PC-3 (cell line): Measurements from ENCODE around the gene CD81. TPM values are rescaled to one million over a fixed set of nuclear protein-coding genes. Genes with fewer than 3 reads are reported as not detected.
A peak's percentile ranks its signal among the peaks of the same experiment; 100 is the strongest.

Source experiments
- ATAC-seq: fragments of 200-7000 bp; cut with Tn5 transposase; 2 replicates; pipeline ENCODE4 v1.9.1; 2020; ENCODE audit warnings: mild to moderate bottlenecking, moderate library complexity
- BruUV-seq: library from RNA; stranded (reverse); fragments of 400-500 nt; replicated peaks from 2 replicates; lab custom pipeline; 2021; lab: Mats Ljungman, UMichigan
- CTCF ChIA-PET: fragments of 300-600 bp; sonication (Branson Sonifier 250); formaldehyde crosslinking; loops from one replicate; lab custom pipeline; 2022; ENCODE audit warnings: antibody characterized with exemption; lab: Charles Lee
- POLR2A ChIA-PET: fragments of 300-600 bp; sonication (Branson Sonifier 250); formaldehyde crosslinking; loops from one replicate; lab custom pipeline; 2022; ENCODE audit warnings: antibody characterized with exemption; ENCODE audit not compliant: unreplicated experiment; lab: Charles Lee
- DNase-seq: peaks from one replicate; pipeline ENCODE4 v3.0.0-alpha.2; 2015
- H2AFZ ChIP-seq: fragments of 300-600 bp; sonication (generic); 2 replicates; pipeline ENCODE4 v1.6.0; 2016; ENCODE audit warnings: antibody characterized with exemption, low read length
- H3F3A ChIP-seq: fragments of 300-600 bp; sonication (generic); one replicate; pipeline ENCODE4 v1.6.0; 2017; ENCODE audit warnings: antibody characterized with exemption, low read length, control low read depth, mild to moderate bottlenecking; ENCODE audit not compliant: unreplicated experiment
- H3K27ac ChIP-seq: fragments of 300-600 bp; sonication (generic); 2 replicates; pipeline ENCODE4 v1.5.1; 2016; ENCODE audit warnings: mild to moderate bottlenecking, low read length
- H3K27me3 ChIP-seq: fragments of 300-600 bp; sonication (generic); 2 replicates; pipeline ENCODE4 v1.6.1; 2016; ENCODE audit warnings: low read length, mixed read lengths
- H3K36me3 ChIP-seq: fragments of 300-600 bp; sonication (generic); 2 replicates; pipeline ENCODE4 v1.6.1; 2016; ENCODE audit warnings: low read depth, mixed run types, low read length, mixed read lengths
- H3K4me1 ChIP-seq: fragments of 300-600 bp; sonication (generic); 2 replicates; pipeline ENCODE4 v1.5.1; 2016; ENCODE audit warnings: low read length; ENCODE audit not compliant: insufficient read depth
- H3K4me2 ChIP-seq: fragments of 300-600 bp; sonication (generic); 2 replicates; pipeline ENCODE4 v1.6.0; 2016; ENCODE audit warnings: low read length
- H3K4me3 ChIP-seq: fragments of 300-600 bp; sonication (generic); 2 replicates; pipeline ENCODE4 v1.5.1; 2016; ENCODE audit warnings: mild to moderate bottlenecking, low read length, mixed read lengths
- H3K79me2 ChIP-seq: fragments of 300-600 bp; sonication (generic); 2 replicates; pipeline ENCODE4 v1.6.1; 2017; ENCODE audit warnings: low read length, mixed read lengths
- H3K9ac ChIP-seq: fragments of 300-600 bp; sonication (generic); 2 replicates; pipeline ENCODE4 v1.6.0; 2016; ENCODE audit warnings: mild to moderate bottlenecking, low read length
- H3K9me2 ChIP-seq: fragments of 300-600 bp; sonication (generic); replicated peaks from 2 replicates; pipeline ENCODE4 v1.6.1; 2016; ENCODE audit warnings: mixed run types, low read length, mixed read lengths
- H3K9me3 ChIP-seq: fragments of 300-600 bp; sonication (generic); 2 replicates; pipeline ENCODE4 v1.6.1; 2016; ENCODE audit warnings: low read length, mixed read lengths
- H4K20me1 ChIP-seq: fragments of 300-600 bp; sonication (generic); 2 replicates; pipeline ENCODE4 v1.6.1; 2016; ENCODE audit warnings: low read length, mixed read lengths
- EZH2 ChIP-seq: fragments of 300-600 bp; sonication (generic); IDR thresholded peaks from one replicate; pipeline ENCODE4 v1.6.1; 2017; ENCODE audit warnings: antibody characterized with exemption, mild to moderate bottlenecking, low read length; ENCODE audit not compliant: unreplicated experiment
- EZH2phosphoT487 ChIP-seq: fragments of 300-600 bp; sonication (generic); IDR thresholded peaks from 2 replicates; pipeline ENCODE4 v1.6.1; 2018; ENCODE audit warnings: mild to moderate bottlenecking, antibody characterized with exemption, low read length, borderline replicate concordance
- intact Hi-C: fragments of 100-400 bp; cut with micrococcal nuclease; formaldehyde crosslinking; loops from 2 replicates; pipeline ENCODE4 v1.9.0; 2023
- total RNA-seq: library from RNA; depleted of rRNA; stranded (reverse); fragments of >200 nt; gene quantifications from 2 replicates; pipeline ENCODE4 v1.2.3, GENCODE V29; 2014
- TF ChIP-seq, protein P1 (sequence below): fragments of 300-600 bp; sonication (generic); conservative IDR thresholded peaks from 2 replicates; pipeline ENCODE4 v1.5.1; 2017; ENCODE audit warnings: antibody characterized with exemption, low read depth, mild to moderate bottlenecking, low read length

CD81 gene
- total RNA-seq, 1 experiment from 2014 or later: 134 TPM

DNA sequence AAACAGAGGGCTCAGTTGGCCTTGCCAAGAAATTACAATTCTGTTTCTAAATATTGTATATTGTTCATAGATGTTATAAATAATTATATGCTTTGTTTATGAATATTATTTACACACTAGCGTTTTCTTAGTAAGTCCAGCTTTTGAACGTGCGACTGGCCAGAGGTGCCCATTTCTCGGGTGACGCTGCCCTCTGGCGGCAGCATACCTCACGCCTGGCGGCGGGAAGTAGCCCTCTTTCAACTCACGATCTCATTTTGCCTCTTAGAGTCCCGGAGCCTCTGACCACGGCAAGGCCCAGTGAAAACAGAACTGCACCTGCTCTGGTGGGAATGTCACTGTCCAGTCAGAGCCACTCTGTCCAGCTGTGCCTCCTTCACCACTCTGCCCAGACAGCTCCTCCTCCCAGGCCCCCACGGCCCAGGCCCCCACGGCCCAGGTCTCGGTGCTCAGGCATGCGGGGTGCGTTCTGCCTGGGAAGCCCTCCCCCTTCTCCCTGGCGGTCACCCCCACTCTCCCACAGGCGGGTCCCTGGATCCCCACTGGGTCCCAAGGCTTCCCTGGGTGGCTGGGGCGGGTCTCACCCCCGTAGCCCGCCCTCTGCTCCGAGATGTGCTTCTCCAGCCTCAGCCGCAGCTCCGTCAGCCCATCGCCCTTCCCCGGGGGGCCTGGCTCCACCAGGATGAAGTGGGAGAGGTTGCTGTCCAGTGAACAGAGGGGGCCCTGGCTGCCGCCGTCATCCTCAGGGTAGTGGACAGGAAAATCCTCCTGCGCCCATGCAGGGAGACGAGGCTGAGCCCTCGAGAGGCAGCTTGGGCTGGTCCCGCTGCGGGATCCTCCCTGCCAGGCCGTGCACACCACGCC lies 42.8 kb downstream of the CD81 start:
- Histone ChIP-seq H2AFZ (peak overlapping the region; percentile 62), H3K9me3 (no peaks in the 10 kb centered on the region), H3K79me2 (no peaks in the 10 kb centered on the region), H3K9ac (no peak overlapping the region), H3F3A (no peaks in the 10 kb centered on the region), H3K4me3 (peak overlapping the region; percentile 13; the same call in 1 of the 2 replicates), H3K4me1 (0 out of 2 replicates have a peak, but pooled peaks cover 3% of the 10 kb centered on the region), H4K20me1 (no peaks in the 10 kb centered on the region), H3K4me2 (peak overlapping the region; percentile 58), H3K27me3 (no peaks in the 10 kb centered on the region), H3K36me3 (no peaks in the 10 kb centered on the region), H3K9me2 (no peaks in the 10 kb centered on the region), H3K27ac (no peak overlapping the region)
- intact Hi-C loops: loop anchor here (1.0 to 10.0 kb wide), 2 partner anchors 20 to 465 kb away; partner anchors contain the start of genes CDKN1C and TSSC4
- POLR2A ChIA-PET: interaction anchor here (0.6 kb wide), 1 partner anchor 572 kb away, joined by 5 read pairs; the partner anchor contains the start of gene NAP1L4
- BruUV-seq: TSS peak; percentile 24
- TF ChIP-seq, protein P1, sequence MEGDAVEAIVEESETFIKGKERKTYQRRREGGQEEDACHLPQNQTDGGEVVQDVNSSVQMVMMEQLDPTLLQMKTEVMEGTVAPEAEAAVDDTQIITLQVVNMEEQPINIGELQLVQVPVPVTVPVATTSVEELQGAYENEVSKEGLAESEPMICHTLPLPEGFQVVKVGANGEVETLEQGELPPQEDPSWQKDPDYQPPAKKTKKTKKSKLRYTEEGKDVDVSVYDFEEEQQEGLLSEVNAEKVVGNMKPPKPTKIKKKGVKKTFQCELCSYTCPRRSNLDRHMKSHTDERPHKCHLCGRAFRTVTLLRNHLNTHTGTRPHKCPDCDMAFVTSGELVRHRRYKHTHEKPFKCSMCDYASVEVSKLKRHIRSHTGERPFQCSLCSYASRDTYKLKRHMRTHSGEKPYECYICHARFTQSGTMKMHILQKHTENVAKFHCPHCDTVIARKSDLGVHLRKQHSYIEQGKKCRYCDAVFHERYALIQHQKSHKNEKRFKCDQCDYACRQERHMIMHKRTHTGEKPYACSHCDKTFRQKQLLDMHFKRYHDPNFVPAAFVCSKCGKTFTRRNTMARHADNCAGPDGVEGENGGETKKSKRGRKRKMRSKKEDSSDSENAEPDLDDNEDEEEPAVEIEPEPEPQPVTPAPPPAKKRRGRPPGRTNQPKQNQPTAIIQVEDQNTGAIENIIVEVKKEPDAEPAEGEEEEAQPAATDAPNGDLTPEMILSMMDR: peak; percentile 83
- TF ChIP-seq EZH2phosphoT487: no peak
- DNase-seq (peak; percentile 83), ATAC-seq (peak; percentile 67)
- CTCF ChIA-PET: interaction anchor here (0.6 to 2.4 kb wide), 7 partner anchors 19 to 143 kb away, joined by 3 to 44 read pairs (median 4); partner anchors contain the start of gene TSSC4

DNA sequence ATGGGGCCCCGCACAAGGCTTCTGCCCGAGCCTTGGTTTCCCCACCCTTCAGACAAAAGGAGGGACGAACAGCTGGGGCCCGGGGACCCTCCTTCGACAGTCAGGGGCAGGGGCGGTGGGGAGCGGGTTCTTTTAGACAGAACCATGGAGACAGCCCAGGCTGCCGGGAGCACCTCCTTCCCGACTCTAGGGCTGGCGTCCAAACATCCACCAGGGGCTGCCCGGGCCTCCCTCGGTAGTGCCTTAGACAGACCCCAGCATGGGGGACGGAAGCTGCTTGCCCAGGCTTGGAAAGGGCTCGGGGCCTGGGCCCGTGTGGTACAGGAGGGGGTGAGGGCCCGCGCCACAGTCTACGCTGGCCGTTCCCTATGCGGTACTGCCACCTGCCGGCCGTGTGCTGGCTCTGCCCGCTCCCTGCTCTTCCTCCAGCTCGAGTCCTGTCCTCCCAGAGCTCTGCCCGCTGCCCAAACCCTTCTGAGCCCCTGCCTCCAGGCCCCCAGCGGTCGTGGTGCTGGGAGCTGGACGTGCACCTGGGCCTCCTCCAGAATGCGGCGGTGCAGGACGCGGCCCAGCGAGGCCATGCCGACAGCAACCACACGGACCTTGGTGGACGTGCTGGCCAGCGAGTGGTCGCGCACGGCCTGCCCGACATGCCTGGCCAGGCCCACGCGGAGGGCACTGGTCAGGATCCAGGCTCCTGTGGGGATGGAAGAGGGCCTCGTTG lies 43.6 kb downstream of the CD81 start:
- no peaks in the 10 kb centered on the region for H3K79me2 ChIP-seq
- H3K27me3 ChIP-seq: no peaks in the 10 kb centered on the region
- no TSS peak for BruUV-seq
- 0 out of 2 replicates have a peak, but pooled peaks cover 3% of the 10 kb centered on the region for H3K4me1 ChIP-seq
- peak; percentile 95 for ATAC-seq
- H3F3A ChIP-seq: no peaks in the 10 kb centered on the region
- H4K20me1 ChIP-seq: no peaks in the 10 kb centered on the region
- H3K27ac ChIP-seq: no peak overlapping the region
- peak overlapping the region; percentile 58 for H3K4me2 ChIP-seq
- H3K9ac ChIP-seq: no peak overlapping the region
- ChIA-PET CTCF (interaction anchor here (1.0 to 2.4 kb wide), 3 partner anchors 20 to 144 kb away, joined by 3 to 44 read pairs (median 4); partner anchors contain the start of gene TSSC4), POLR2A (interaction anchor here (0.6 kb wide), 1 partner anchor 102 kb away, joined by 3 read pairs; no protein-coding TSS in a partner anchor)
- no peak overlapping the region for H3K4me3 ChIP-seq
- intact Hi-C loops: loop anchor here (1.0 to 10.0 kb wide), 2 partner anchors 20 to 464 kb away; partner anchors contain the start of genes CDKN1C and TSSC4
- TF ChIP-seq EZH2: no peak
- TF ChIP-seq EZH2phosphoT487: no peak
- TF ChIP-seq, protein P1: peak; percentile 88
- H2AFZ ChIP-seq: peak overlapping the region; percentile 62
- peak; percentile 77 for DNase-seq
- H3K36me3 ChIP-seq: no peaks in the 10 kb centered on the region
- H3K9me3 ChIP-seq: no peaks in the 10 kb centered on the region
- no peaks in the 10 kb centered on the region for H3K9me2 ChIP-seq
